Measurements from ENCODE around the gene CTNNAL1. TPM values are rescaled to one million over a fixed set of nuclear protein-coding genes. Genes with fewer than 3 reads are reported as not detected.

Gene CTNNAL1
- total RNA-seq, 2 donors from 2014 or later = 3.1 to 9.6 TPM

DNA sequence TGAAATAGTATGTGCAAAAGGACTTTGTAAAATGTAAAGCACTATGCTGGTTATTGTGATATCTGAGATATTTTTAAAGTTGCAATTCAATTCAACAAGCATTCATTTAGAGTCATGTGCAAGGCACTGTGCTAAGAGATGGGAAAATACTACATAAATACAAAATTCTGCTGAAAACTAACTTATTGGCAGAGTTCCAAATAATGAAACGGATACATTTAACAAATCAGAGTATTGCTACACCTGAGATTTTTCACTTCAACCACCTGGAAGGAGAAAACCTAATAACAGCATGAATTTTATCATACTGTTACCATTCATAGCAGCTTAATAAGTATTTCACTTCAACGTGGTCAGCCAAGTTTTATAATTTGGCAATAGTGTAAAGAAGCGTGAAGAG, 6.1 kb upstream of the CTNNAL1 start:
- Mint-ChIP-seq H3K36me3 (ENCODE audit: low read depth) (no peaks in the 10 kb centered on the region), H3K27me3 (no peaks in the 10 kb centered on the region), H3K27ac (no peak overlapping the region), H3K4me1 (peaks cover 12% of the 10 kb centered on the region), H3K4me3 (no peak overlapping the region)
- ATAC-seq (no peak), DNase-seq (no peak)
- H3K9me3 ChIP-seq (ENCODE audit: control insufficient read depth, low read length, poor library complexity, severe bottlenecking) = no peaks in the 10 kb centered on the region

DNA sequence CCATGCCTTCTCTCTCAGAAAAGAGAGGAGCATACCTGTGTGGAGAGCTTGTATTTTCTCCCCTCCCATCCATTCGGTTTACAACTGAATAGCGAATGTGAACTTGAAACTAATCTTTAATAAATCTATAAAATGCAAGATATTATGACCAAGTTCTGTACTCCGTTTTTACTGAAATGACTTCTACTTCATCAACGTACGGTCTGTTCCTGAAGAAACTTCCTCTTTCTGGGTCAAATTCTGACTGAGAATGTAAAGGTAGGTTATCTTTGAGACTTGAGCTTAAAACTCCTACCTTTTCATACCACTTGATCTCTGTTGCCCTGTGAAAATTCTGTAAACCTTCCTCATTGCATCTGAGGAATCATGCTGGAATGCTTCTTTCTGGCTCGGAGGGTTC, 4.2 kb upstream of the CTNNAL1 start:
- ATAC-seq (no peak), DNase-seq (no peak)
- no peaks in the 10 kb centered on the region for H3K36me3 Mint-ChIP-seq (ENCODE audit: low read depth)
- no peaks in the 10 kb centered on the region for H3K9me3 ChIP-seq (ENCODE audit: control insufficient read depth, low read length, poor library complexity, severe bottlenecking)
- H3K27me3 Mint-ChIP-seq = no peaks in the 10 kb centered on the region
- peaks cover 8% of the 10 kb centered on the region for H3K4me1 Mint-ChIP-seq
- H3K4me3 Mint-ChIP-seq = no peak overlapping the region
- peak overlapping the region; percentile 19 for H3K27ac Mint-ChIP-seq

DNA sequence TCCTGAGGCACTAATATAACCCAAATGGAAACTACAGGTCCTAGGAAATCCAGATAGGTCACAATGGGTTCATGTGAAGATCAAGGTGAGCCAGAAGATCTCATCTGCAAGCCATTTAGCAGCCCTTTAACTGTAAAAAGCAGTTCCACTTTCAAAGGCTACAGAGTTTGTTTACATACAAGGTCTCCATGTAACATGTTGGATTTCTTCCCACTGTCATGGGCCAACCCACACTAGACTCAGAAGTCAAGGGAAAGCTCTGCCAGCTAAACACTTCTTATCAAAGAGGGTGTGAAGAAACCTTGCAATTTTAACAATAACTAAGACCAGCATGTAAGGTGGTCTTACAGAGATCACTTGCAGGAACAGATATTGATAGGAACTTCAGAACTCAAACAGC, 3.8 kb upstream of the CTNNAL1 start:
- H3K36me3 Mint-ChIP-seq (ENCODE audit: low read depth) = no peaks in the 10 kb centered on the region
- peaks cover 12% of the 10 kb centered on the region for H3K4me1 Mint-ChIP-seq
- no peaks in the 10 kb centered on the region for H3K9me3 ChIP-seq (ENCODE audit: control insufficient read depth, low read length, poor library complexity, severe bottlenecking)
- no peaks in the 10 kb centered on the region for H3K27me3 Mint-ChIP-seq
- DNase-seq = no peak
- no peak overlapping the region for H3K4me3 Mint-ChIP-seq
- ATAC-seq = no peak
- no peak overlapping the region for H3K27ac Mint-ChIP-seq

DNA sequence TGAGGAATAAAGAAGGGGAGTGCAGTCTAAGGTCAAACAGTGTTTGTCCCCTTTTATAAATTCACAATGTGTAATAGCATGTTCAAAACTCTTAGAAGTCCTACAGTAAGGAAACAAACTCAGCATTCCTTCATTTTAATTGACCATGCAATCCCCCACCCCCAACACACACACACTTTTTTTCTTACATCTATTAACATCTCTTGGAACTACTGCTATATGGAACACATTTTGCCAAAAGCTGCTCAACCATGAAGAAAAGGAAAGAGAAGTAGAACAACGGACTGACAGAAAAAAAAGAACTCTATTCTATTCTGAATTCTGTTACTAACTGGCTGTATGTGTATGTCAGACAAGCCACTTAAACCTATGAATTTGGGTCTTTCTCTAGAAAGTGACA, 2.8 kb upstream of the CTNNAL1 start:
- Mint-ChIP-seq H3K4me3 (no peak overlapping the region), H3K36me3 (ENCODE audit: low read depth) (no peaks in the 10 kb centered on the region), H3K27ac (no peak overlapping the region), H3K27me3 (no peaks in the 10 kb centered on the region), H3K4me1 (peaks cover 16% of the 10 kb centered on the region)
- H3K9me3 ChIP-seq (ENCODE audit: control insufficient read depth, low read length, poor library complexity, severe bottlenecking) = no peaks in the 10 kb centered on the region
- ATAC-seq (no peak), DNase-seq (no peak)

DNA sequence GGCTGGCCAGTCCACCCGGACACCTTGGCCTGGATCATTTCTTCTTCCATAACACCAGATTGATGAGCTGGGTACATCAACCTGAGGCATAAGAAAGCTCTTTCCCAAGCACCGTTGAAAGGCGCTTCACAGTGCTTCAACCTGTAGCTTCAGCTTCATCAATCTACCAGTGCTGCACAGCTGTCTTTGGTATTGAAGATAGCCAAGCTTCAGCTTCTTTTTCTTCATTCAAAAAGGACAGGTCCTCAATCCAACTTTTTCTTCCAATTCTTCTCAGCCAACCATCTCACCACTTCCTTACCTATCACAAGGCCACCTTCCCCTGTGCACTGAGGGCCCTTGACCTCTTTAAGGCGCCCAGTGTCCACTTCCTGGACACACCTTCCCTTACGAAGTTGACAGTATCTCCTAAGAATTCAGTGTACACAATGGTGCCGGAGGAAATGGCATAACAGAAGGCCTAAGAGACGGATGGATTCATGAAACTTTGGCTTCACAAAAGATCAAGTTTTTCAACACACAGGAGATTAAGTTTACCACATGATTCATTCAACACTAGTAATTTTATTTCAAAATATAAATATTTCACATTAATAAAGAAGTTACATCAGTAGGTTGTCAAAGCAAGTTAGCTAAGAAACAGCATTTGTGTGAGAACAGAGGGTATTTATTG, 1.4 kb upstream of the CTNNAL1 start:
- no peak for DNase-seq
- H3K9me3 ChIP-seq (ENCODE audit: control insufficient read depth, low read length, poor library complexity, severe bottlenecking) = no peaks in the 10 kb centered on the region
- Mint-ChIP-seq H3K36me3 (ENCODE audit: low read depth) (no peaks in the 10 kb centered on the region), H3K27me3 (no peaks in the 10 kb centered on the region), H3K4me1 (peaks cover 17% of the 10 kb centered on the region), H3K27ac (peak overlapping the region; percentile 72), H3K4me3 (peak overlapping the region; percentile 58)
- no peak for ATAC-seq

DNA sequence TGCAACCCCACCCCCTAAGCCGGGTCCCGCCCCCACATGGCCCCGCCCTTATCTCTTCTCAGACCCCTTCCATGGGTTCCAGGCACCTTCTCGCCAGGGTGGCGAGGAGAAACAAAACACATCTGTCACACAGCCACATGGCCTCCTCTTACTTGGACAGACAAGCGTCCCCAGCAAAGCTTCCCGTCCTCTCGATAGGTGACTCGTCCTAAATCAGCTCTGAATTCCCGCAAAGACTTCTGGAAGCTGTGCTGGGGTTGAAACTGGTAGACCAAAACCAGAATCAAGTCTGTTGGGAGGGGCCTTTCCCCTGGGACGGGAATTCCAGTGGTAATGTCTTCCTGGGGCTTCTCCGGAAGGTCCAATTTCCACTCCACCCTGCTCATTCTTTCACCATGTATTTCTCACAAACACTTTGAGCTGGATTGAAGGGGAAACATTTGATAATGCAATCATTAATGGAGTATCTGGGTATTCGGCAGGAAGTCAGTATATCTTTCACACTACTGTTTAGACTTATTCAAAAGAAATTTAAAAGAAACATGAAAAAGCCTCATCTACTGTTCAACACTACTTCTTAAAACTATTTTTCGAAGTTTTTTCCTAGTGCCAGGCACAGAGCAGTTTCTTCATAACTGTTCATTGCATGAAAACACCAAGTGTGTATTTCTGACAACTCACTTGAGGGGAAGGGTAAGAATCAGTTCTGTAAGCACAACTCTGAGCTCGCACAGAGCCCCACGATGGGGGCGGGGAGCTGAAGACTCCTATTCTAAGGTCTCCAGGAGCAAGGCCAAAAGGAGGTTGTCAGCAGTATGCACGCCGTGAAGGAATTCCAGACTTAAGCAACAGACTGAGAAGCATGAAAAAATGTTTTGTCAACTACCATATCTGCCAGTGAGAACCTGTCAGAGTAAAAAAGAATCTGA, 644 bp upstream of the CTNNAL1 start:
- ATAC-seq (no peak), DNase-seq (peak in 1 of 3 donors; percentile 9)
- Mint-ChIP-seq H3K4me1 (peaks cover 17% of the 10 kb centered on the region), H3K27me3 (no peaks in the 10 kb centered on the region), H3K4me3 (peak overlapping the region; percentile 94), H3K27ac (peak overlapping the region; percentile 72), H3K36me3 (ENCODE audit: low read depth) (no peaks in the 10 kb centered on the region)
- no peaks in the 10 kb centered on the region for H3K9me3 ChIP-seq (ENCODE audit: control insufficient read depth, low read length, poor library complexity, severe bottlenecking)

DNA sequence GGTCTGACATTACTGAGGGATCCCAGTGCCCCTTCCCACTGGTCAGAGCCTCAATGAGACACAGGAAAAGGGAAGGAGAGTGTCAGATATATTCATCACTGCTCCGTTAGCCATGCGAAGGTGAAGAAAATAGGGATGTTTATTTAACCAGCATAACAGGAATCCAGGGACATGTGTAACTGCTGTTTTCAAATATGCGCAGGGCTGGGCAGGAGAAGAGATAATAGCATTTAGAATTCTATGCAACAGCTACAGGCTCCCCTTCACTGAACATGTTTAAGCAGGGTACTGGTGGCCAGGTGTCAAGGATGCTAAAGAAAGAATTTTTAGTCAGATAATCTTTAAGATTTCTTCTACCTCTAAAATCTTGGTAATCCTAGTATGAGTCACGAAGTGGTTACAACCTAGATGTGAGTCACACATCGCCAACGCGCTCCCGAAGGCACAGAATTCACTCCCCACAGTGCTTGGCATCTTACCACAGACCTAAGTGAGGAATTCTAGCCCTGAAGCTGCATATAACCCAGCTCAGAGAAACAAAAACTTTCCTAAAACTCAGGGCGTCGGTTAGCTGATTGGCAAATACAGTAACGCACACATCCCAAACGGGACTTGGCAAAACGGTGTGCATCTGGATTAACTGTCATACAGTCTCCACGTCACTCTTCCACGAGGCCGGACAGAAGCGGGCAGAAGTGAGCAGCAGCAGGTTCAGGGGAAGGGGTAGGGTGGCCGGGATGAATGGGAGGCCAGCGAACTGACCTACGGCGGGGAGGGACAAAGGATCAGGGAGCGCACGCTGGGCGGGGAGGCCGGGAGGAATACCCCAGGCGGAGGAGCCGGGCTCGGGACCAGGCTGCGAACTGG, 1.1 kb downstream of the CTNNAL1 start:
- peak overlapping the region; percentile 76 for H3K27ac Mint-ChIP-seq

DNA sequence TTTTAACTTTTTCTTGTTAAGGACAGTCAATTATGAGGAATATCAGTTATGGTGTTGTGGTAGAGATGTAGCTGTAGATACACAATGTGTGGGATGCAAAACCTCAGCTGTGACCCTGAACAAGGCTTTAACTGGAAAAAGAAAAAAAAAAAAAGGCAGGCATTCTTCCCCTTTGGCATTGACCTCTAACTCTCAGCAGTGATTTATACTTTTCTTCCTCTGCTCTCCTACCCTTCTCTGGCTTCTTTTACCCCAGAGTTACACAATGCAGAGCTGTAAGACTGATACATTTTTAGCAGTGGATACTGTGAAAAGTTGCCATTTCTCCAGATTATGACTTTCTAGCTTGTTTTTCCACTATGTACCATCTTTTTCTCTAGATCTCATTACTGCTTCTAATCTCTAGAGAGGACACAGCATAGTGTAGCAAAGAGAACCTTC, 2.0 kb downstream of the CTNNAL1 start:
- DNase-seq = no peak
- Mint-ChIP-seq H3K4me1 (peaks cover 17% of the 10 kb centered on the region), H3K4me3 (no peak overlapping the region), H3K27me3 (no peaks in the 10 kb centered on the region), H3K27ac (peak overlapping the region; percentile 76), H3K36me3 (ENCODE audit: low read depth) (no peaks in the 10 kb centered on the region)
- ATAC-seq = no peak
- no peaks in the 10 kb centered on the region for H3K9me3 ChIP-seq (ENCODE audit: control insufficient read depth, low read length, poor library complexity, severe bottlenecking)

More for the DNA sequence above, 1.1 kb downstream of the CTNNAL1 start:
- no peaks in the 10 kb centered on the region for H3K9me3 ChIP-seq (ENCODE audit: control insufficient read depth, low read length, poor library complexity, severe bottlenecking)
- peak overlapping the region; percentile 98 for H3K4me3 Mint-ChIP-seq
- ATAC-seq (peak; percentile 4), DNase-seq (peak in 1 of 3 donors; percentile 33)
- no peaks in the 10 kb centered on the region for H3K36me3 Mint-ChIP-seq (ENCODE audit: low read depth)
- H3K27me3 Mint-ChIP-seq = no peaks in the 10 kb centered on the region
- peaks cover 17% of the 10 kb centered on the region for H3K4me1 Mint-ChIP-seq

DNA sequence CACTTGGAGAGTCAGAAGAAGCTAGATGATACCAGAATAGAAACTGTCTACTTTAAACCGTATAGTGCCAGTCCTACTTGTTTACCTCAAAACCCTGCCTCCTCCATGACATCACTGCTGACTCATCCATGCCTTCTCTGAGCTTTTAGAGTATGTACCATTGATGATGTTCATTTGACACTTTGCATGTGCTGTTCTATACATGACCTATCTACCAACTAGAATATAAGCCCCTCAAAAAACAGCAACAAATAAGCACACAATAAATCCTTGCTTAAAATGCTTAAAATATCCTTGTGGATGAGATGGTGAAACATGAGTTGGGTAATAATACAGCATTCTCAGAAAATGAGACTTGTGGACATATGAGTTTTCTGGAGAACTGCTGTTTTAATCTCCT, 2.6 kb downstream of the CTNNAL1 start:
- no peaks in the 10 kb centered on the region for H3K36me3 Mint-ChIP-seq (ENCODE audit: low read depth)
- peak; percentile 13 for ATAC-seq
- no peak overlapping the region for H3K4me3 Mint-ChIP-seq
- no peak for DNase-seq
- H3K4me1 Mint-ChIP-seq = peaks cover 17% of the 10 kb centered on the region
- H3K27me3 Mint-ChIP-seq = no peaks in the 10 kb centered on the region
- H3K27ac Mint-ChIP-seq = peak overlapping the region; percentile 11
- H3K9me3 ChIP-seq (ENCODE audit: control insufficient read depth, low read length, poor library complexity, severe bottlenecking) = no peaks in the 10 kb centered on the region

DNA sequence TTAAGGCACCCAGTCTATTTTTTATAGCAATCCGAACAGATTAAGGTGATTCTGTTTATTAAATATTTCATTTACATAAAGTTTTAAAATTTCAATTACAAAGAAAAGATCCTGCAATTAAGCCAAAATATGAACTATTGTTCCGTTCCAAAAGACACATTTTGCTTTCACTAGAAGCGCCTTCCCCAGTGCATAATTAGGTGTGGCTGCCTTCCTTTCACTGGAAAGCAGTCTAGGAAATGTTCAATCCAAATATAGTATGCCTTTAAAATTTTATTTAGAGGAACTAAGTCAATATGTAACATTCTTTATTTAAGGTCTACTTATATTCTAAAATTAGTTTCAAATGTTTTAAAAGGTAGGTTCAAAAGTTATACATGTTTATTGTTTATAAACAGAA, 7.6 kb downstream of the CTNNAL1 start:
- Mint-ChIP-seq H3K36me3 (ENCODE audit: low read depth) (peaks cover 3% of the 10 kb centered on the region), H3K4me1 (peaks cover 5% of the 10 kb centered on the region), H3K27ac (no peak overlapping the region), H3K27me3 (peaks cover 5% of the 10 kb centered on the region), H3K4me3 (no peak overlapping the region)
- H3K9me3 ChIP-seq (ENCODE audit: control insufficient read depth, low read length, poor library complexity, severe bottlenecking) = no peaks in the 10 kb centered on the region
- DNase-seq = no peak
- no peak for ATAC-seq

DNA sequence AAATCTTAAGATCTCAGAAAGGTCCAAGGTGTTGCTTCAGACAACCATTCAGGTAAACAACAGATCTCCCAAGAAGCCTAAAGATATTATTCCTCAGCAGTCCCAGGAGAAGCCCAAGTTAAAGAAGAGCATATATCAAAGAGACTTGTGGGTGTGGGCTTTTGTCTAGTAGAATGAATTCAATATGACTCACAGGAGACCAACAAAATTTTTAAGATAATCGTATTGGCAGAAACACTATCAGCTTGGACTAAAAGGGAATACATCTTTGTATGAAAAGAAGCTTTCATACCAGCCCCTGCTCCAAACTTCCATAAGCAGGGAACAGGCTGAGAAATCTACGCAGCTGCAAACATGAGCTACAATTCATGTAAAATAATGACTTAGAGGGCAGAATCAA, 10.2 kb downstream of the CTNNAL1 start:
- no peaks in the 10 kb centered on the region for H3K9me3 ChIP-seq (ENCODE audit: control insufficient read depth, low read length, poor library complexity, severe bottlenecking)
- no peak overlapping the region for H3K27ac Mint-ChIP-seq
- H3K4me1 Mint-ChIP-seq = peaks cover 7% of the 10 kb centered on the region
- ATAC-seq = no peak
- H3K4me3 Mint-ChIP-seq = no peak overlapping the region
- peaks cover 3% of the 10 kb centered on the region for H3K36me3 Mint-ChIP-seq (ENCODE audit: low read depth)
- DNase-seq = no peak
- H3K27me3 Mint-ChIP-seq = peaks cover 5% of the 10 kb centered on the region

DNA sequence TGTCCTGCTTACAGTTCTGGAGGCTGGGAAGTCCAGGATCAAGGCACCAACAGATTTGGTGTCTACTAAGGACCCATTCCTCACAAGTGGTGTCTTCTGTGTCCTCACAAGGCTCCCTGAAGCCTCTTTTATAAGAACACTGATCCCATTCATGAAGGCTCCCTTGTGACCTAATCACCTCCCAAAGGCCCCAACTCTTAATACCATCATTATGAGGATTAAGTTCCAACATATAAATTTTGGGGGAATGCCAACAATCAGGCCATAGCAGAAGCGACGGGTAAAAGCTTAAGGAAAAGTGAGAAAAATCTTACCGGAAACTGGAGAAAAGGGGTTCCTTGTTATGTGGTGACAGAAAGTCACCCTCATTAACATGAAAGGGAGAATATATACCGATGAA, 11.2 kb downstream of the CTNNAL1 start:
- Mint-ChIP-seq H3K27ac (no peak overlapping the region), H3K36me3 (ENCODE audit: low read depth) (peaks cover 5% of the 10 kb centered on the region), H3K27me3 (peaks cover 5% of the 10 kb centered on the region), H3K4me1 (peaks cover 7% of the 10 kb centered on the region), H3K4me3 (no peak overlapping the region)
- no peaks in the 10 kb centered on the region for H3K9me3 ChIP-seq (ENCODE audit: control insufficient read depth, low read length, poor library complexity, severe bottlenecking)
- no peak for ATAC-seq
- no peak for DNase-seq

DNA sequence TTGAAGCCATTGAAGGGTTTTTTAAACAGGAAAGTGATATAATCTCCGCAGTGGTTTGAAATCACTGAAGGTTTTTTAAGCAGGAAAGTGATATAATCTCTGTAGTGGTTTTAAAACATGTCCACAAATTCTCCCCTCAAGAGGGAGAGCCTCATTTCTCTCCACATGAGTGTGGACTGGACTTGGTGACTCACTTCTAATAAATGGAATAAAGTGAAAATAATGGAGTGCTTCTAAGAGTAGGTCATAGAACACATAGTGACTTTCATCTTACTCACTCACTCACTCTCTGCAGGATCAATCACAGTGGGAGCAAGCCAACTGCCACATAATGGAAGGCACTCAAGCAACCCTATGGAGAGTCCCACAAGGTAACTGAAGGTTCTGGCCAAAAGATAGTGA, 12.0 kb downstream of the CTNNAL1 start:
- H3K27me3 Mint-ChIP-seq = peaks cover 5% of the 10 kb centered on the region
- DNase-seq (no peak), ATAC-seq (no peak)
- H3K9me3 ChIP-seq (ENCODE audit: control insufficient read depth, low read length, poor library complexity, severe bottlenecking) = no peaks in the 10 kb centered on the region
- peaks cover 7% of the 10 kb centered on the region for H3K4me1 Mint-ChIP-seq
- no peak overlapping the region for H3K27ac Mint-ChIP-seq
- peaks cover 5% of the 10 kb centered on the region for H3K36me3 Mint-ChIP-seq (ENCODE audit: low read depth)
- no peak overlapping the region for H3K4me3 Mint-ChIP-seq

Data from T-helper 17 cell (primary cell).